HPDE6-E6E7 (cell line): ENCODE measurements around the gene LCP2.

Source experiments
- DNase-seq: peaks from one replicate; pipeline ENCODE4 v3.0.0; 2011; ENCODE audit warnings: missing footprints; ENCODE audit errors: extremely low spot score

Gene LCP2

DNA sequence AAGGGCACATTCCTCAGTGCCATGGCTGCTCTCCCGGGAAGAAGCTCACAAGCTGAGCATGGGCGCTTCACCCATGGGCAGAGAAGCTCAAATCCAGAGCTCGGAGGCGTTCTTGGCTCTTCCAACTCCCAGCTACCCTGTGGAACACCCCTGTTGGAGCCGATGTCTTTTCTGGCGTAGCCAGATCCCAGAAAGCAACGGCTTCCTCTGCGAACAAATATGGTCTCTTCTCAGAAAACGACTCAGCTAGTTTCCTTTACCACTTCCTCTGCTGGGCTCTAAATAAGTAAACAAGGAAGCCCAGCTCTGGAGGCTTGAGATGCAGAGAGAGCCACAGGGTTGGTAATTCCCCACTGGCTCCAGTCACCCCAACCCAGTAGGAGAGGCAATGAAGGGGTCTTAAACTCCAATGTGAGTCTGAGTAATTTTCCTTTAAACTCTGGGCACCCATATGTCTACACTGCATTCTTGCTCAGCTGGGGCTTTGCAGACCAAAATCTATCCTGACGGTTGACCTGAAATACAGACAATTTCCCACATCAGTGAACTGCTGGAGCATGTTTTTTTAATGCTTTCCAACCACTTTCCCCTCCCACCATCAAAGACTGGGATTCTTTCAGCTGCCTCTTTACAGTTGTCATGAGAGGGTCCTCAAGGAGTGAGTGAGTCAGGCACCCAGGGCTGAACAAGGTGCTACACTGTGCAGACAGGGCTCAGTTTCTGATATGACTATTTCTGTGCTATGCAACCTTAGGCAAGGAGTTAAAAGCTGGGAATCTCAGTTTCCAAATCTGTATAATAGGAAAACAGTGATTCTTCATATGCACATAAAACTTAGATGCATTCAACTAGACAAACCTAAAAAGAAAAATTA, at the start of gene LCP2:
Gene LCP2, minus strand, starts transcription at position 189 of the 874 bp plus-strand sequence. Its CDS starts 166 bp downstream, at position 23.
- DNase-seq: no peak

GRCh38 chr5:170347022-170347567, 49.5 kb upstream of the LCP2 start:
- DNase-seq: no peak

GRCh38 chr5:170345971-170346370, 48.4 kb upstream of the LCP2 start:
- DNase-seq: no peak

GRCh38 chr5:170343177-170343576, 45.6 kb upstream of the LCP2 start:
- DNase-seq: no peak

DNA sequence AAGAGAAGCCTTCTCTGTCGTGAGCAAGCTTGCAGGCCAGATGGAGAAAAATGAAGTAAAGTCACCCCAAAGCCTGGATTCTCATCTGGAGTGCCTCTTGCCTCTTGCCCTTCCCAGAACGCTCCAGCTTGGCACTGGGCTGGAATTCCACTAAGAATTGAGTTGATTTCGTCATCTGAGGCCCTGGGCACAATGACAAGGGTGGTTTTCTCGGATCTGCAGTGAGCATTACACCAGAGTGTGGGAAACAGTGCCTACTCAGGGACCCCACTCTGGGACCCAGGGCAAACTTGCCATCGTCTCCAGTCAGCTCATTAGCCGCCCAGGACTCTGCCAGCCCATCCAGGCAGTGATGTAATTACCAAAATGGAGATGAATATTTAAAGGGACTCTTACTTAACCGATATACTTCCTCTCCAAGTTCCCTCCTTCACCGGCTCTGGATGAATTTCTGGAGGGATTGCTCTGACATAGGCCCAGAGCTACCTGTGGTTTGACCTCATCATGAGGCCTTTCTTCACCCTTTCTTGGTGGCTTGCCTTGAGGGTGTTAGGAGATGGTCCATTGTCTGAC, 44.7 kb upstream of the LCP2 start:
- no peak for DNase-seq

GRCh38 chr5:170341545-170341944, 44.0 kb upstream of the LCP2 start:
- no peak for DNase-seq

DNA sequence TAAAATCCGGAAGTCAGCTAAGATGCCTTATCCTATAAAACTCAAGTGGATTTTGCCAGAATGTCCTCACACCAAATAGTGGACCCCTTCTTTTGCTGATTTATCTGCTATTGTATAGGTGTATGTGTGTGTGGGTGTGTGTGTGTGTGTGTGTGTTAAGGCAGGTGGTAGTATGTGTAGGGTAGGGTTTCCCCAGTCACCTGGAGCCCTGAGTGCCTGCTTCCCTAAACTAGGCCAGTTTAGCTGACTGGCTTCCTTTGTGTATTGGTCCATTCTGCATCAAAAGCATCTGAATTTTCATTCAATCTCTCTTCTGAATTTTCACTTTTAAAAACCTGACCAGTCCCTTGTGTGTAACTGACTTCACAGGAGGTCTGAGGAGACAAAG, 42.2 kb upstream of the LCP2 start:
- DNase-seq: no peak

GRCh38 chr5:170338933-170339779, 41.6 kb upstream of the LCP2 start:
- DNase-seq: no peak

- no peak for DNase-seq
Measured at GRCh38 chr5:170338291-170338690, 40.7 kb upstream of the LCP2 start.

DNA sequence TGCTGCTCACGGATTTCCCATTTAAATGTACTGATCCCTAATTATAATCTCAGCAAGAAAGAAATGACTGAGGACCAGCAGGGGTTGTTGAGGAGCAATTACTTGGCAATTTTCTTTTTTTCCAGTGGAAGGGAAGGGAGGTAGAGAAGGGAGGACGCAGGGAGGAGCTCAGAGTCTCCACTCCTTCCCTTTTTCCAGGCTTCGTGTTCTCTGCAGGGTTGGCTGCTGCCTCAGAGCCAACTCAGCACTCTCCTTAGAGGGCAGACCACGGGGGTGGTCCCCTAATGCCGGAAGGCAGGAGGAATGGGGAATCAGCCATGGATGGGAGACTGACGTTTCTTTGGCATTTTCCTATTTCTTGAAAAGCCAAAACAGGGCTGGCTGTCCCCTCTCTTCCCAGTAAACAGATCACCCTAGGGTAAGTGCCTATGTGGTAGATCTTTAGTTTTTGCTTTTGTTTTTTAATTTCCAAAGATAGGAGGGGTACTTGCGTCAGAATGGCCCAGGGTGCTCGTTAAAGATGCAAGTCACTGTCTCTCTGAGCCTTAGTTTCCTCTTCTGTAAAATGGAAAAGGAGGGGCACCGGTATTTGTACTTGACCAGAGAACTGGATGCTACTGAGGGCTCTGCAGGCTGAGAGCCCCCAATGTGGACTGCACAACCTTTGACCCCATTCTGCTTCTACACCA, 39.6 kb upstream of the LCP2 start:
- no peak for DNase-seq

- DNase-seq: no peak
Measured at GRCh38 chr5:170336065-170336464, 38.5 kb upstream of the LCP2 start.

- DNase-seq: no peak
Measured at GRCh38 chr5:170334626-170335025, 37.0 kb upstream of the LCP2 start.

DNA sequence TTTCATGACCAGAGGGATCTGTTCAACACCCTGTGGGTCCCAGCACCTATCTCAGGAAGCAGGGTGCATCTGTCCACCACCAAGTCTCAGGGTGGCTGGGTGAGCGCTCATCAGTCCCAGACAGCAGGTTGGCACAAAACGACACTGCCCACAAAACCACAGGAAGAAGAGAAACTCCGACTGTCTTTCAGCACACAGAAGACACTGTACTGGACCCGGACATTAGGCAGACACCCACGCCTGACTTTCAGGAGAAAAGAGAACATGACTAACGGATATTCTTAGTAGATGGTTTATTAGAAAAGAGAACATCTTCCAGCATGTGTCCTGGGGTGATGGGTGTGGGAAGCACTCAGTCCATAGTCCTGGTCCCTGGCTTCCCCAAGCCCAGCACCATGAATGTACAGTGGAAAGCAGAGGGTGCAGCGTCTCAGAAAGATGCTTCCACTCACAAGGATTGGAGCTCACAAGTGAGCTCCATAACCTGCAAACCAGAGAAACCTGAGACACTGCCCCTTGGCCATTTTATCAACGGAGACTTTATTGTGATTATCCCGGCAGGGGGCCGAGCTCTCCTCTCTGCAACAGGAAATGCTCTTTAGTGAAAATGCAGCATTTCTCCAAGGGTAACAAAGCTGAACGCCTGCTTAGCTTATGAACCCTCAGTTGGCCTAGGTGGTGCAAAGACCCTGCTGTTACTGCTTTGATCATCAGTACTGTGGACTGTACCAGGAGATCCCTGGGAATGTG, 35.8 kb upstream of the LCP2 start:
- DNase-seq: no peak

DNA sequence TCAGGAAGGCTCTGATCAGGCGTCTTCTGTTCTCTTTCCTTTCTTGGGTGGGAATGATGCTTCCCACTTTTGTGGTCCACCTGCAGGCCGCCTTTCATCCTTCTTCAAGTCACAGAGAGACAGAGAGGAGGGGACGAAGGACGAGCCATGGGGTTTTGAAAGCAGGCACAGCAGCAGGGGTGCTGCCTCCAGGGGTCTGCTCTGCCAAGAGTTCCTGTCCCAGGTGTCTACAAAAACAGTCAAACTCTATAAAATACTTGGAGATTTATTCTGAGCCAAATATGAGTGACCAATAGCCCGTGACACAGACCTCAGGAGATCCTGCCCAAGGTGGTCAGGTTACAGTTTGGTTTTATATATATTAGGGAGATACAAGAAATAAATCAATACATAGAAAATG, 34.5 kb upstream of the LCP2 start:
- DNase-seq: no peak

DNA sequence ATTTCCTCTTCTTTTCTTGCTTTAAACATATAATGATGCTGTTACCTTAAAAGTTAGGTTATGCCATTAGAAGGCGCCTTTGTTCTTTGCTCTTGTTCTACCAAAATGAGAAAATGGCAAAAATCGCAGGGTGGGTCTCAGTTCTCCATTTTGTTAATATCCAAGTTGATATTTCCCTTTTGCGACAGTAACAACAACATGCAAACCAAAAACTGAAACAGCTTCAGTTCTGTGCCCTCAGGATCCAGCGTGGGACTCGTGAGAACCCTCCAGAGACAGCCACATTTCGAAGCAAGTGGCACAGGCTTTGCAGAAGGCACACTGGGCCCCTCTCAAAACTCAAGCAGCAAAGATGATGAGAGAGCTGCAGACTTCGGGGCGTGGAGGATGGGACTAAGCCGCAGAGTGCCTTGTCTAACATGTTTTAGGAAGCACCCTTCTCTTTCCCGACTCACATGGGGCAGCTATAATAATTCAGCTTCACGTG, 33.0 kb upstream of the LCP2 start:
- no peak for DNase-seq

DNA sequence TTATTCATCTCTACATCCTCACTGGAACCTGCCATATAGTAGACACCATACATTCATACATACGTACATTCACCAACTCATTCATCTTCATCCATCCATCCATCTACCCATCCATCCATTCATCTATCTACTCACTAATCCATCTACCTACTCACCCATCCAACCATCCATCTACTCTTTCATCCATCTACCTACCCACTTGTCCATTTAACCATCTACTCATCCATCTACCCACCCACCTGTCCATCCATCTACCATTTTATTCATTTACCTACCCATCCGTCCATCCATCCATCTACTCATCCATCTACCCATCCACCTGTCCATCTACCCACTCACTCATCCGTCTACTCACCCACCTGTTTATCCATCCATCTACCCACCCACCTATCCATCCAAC, 31.9 kb upstream of the LCP2 start:
- no peak for DNase-seq

- DNase-seq: no peak
Measured at GRCh38 chr5:170327829-170328228, 30.3 kb upstream of the LCP2 start.

DNA sequence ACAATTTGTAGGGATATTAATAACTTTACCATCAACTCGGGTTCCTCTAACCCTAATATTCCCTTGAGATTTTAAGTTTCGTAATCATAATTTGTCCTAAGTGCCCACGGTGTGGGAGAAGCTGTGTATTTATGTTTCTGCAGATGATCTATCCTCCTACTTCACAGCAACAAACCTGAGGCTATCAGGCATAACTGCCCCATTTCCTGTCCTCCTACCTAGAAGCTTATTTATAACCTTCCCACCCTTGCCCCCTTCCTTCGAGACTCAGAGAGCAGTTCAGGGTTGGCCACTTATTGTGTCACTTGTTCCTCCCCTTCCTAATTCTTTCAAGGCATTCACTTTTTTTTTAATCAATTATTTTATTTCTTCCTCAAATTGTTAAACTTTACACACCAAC, 29.6 kb upstream of the LCP2 start:
- DNase-seq: no peak

- DNase-seq: no peak
Measured at GRCh38 chr5:170319301-170319700, 21.7 kb upstream of the LCP2 start.

GRCh38 chr5:170317499-170317898, 19.9 kb upstream of the LCP2 start:
- no peak for DNase-seq

DNA sequence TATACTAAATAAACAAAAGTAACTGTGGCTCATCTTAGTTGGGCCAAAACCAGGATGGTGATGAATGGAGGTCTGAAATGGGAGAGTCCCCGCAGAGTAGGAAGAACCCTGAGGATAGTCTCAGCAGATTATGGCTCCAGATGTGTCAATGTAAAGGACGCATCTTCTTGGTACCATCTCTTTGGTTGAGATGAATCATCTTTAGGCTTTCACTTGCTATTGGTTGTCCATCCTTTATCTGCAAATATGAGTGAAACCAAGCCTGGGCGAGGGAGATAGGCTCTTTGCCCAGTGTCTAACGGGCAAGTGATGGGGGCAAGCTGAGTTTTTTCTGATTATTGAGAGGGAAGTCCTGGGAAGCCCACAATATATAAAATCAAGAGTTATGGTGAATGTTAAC, 19.4 kb upstream of the LCP2 start:
- DNase-seq: no peak
